Right lobe of liver (tissue), 4 donors: Measurements from ENCODE around the gene HBP1.

Source experiments
- POLR2A ChIP-seq: fragments of 450-650 bp; IDR thresholded peaks from one replicate; pipeline ENCODE4 v1.6.1; 2017; ENCODE audit warnings: antibody characterized with exemption, mild to moderate bottlenecking
- TF ChIP-seq, protein P1 (sequence below), 4 donors: fragments of 200-600 bp in 3 of 4; fragments of 450-650 bp in 1 of 4; IDR thresholded peaks; one replicate each; pipeline versions ENCODE4 v1.5.1 to v1.8.0; 2016 to 2022; ENCODE audit warnings: antibody characterized with exemption in 4 of 4, mild to moderate bottlenecking in 2 of 4
- donor health status: DM: no; HTN: no; CAD: no.
- donor health status: DM: no; HTN: no; CAD: no.
- donor health status: DM: no; HTN: yes; CAD: no.

DNA sequence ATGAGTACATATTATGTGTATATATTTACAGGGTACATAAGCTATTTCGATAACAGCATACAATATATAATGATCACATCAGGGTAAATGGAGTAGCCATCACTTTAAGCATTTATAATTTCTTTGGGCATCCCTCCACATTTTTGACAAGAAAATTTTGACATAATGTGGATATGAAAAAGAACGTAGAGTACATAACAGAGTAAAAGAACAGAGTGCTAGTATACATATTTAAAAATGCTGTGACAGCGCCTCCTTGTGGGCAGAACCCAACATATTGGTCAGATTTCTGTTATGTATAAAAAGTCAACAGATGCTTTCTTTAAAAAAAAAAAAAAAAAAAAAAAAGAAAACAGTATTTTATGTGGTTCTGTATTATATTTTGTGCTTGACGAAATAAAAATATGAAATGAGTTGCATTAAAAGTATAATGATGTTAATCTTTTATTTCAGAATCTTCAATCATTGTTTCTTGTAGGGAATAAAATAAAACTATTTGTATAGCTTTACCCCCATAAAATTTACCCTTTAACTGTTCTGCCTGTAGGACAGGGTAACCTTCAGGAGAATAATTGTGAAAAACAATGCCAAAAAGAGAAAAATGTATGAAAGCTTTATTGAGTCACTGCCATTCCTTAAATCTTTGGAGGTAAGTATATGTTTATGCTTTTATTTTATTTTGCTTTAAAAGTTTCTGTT, 18.3 kb upstream of the HBP1 start:
- TF ChIP-seq, protein P1, sequence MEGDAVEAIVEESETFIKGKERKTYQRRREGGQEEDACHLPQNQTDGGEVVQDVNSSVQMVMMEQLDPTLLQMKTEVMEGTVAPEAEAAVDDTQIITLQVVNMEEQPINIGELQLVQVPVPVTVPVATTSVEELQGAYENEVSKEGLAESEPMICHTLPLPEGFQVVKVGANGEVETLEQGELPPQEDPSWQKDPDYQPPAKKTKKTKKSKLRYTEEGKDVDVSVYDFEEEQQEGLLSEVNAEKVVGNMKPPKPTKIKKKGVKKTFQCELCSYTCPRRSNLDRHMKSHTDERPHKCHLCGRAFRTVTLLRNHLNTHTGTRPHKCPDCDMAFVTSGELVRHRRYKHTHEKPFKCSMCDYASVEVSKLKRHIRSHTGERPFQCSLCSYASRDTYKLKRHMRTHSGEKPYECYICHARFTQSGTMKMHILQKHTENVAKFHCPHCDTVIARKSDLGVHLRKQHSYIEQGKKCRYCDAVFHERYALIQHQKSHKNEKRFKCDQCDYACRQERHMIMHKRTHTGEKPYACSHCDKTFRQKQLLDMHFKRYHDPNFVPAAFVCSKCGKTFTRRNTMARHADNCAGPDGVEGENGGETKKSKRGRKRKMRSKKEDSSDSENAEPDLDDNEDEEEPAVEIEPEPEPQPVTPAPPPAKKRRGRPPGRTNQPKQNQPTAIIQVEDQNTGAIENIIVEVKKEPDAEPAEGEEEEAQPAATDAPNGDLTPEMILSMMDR (IDR thresholded peaks at IDR 0.05): peak; percentile 55 to 77 (median 68)
- no peak for TF ChIP-seq POLR2A
